Measurements from ENCODE around the gene DHX15. TPM values are rescaled to one million over a fixed set of nuclear protein-coding genes. Genes with fewer than 3 reads are reported as not detected.
"Not testable (repeated sequence)": the region's sequence is repeated elsewhere in the genome, so short reads cannot be mapped to it uniquely, and the experiment has no call there.

Gene DHX15
- total RNA-seq, 6 experiments from 2014 or later, result 26.4 to 56.3 (median 42.1) TPM

DNA sequence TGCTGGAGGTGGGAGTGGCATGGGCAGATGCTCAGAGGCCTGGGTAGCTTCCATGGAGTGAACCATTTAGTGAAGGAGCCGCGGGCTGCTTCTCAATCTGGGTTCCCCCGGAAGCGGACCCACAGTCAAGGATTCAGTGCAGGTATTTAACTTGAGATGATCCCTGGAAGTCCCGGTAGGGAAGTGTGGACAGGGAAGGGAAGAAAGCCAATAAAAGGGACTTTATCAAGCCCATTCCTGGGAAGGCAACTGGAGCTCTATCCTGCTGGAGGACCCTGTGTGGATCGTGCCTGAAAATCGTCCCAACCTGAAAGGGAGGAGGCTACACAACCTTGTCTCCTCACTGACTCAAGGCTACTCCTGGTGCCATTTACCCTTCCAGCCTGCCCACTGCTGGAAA lies 76.9 kb downstream of the DHX15 start:
- DNase-seq (no peak), ATAC-seq (peak in 1 of 4 donors; percentile 12)
- no peaks in the 10 kb centered on the region for H3K27me3 ChIP-seq
- H3K4me3 ChIP-seq, result no peak overlapping the region
- no peak overlapping the region for H3K27ac ChIP-seq
- 50% methylated on average over 1 of the region's 7 CpGs for WGBS (ENCODE audit: insufficient coverage, low coverage, low lambda C conversion rate, missing lambda C conversion rate)
- H3K9me3 ChIP-seq, result no peaks in the 10 kb centered on the region
- TF ChIP-seq CTCF (IDR thresholded peaks at IDR 0.05) (no peak), POLR2A (IDR thresholded peaks at IDR 0.05) (no peak)
- intact Hi-C loops (cut with DNase I), result no loop called here
- H3K36me3 ChIP-seq, result no peaks in the 10 kb centered on the region
- no peaks in the 10 kb centered on the region for H3K4me1 ChIP-seq

DNA sequence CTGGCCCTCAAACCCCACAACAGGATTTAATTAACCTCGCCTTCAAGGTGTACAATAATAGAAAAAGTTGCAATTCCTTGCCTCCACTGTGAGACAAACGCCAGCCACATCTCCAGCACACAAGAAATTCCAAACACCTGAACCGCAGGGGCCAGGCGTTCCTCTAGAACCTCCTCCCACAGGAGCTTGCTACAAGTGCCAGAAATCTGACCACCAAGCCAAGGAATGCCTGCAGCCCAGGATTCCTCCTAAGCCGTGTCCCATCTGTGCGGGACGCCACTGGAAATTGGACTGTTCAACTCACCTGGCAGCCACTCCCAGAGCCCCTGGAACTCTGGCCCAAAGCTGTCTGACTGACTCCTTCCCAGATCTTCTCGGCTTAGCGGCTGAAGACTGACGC lies 81.3 kb downstream of the DHX15 start:
- H3K27me3 ChIP-seq, result not testable (repeated sequence)

GRCh38 chr4:24497221-24497620 lies 87.1 kb downstream of the DHX15 start:
- ATAC-seq (no peak), DNase-seq (no peak)
- intact Hi-C loops (cut with DNase I), result loop anchor here (10.0 kb wide), 2 partner anchors 178 to 188 kb away; no protein-coding TSS in a partner anchor
- Histone ChIP-seq H3K36me3 (no peaks in the 10 kb centered on the region), H3K9me3 (no peaks in the 10 kb centered on the region), H3K4me3 (no peak overlapping the region), H3K27ac (no peak overlapping the region), H3K27me3 (no peaks in the 10 kb centered on the region), H3K4me1 (no peaks in the 10 kb centered on the region)
- TF ChIP-seq POLR2A (IDR thresholded peaks at IDR 0.05) (no peak), CTCF (IDR thresholded peaks at IDR 0.05) (no peak)
- 81% methylated on average over 5 of the region's 7 CpGs for WGBS (ENCODE audit: insufficient coverage, low coverage, low lambda C conversion rate, missing lambda C conversion rate)

More for the DNA sequence above, 81.3 kb downstream of the DHX15 start:
- H3K36me3 ChIP-seq; H3K27ac ChIP-seq; intact Hi-C loops (cut with DNase I); H3K9me3 ChIP-seq; H3K4me1 ChIP-seq; DNase-seq; H3K4me3 ChIP-seq; ATAC-seq: not testable (repeated sequence)
- 81% methylated on average over 3 of the region's 10 CpGs for WGBS (ENCODE audit: insufficient coverage, low coverage, low lambda C conversion rate, missing lambda C conversion rate)

GRCh38 chr4:24496597-24496996 lies 87.8 kb downstream of the DHX15 start:
- H3K4me1 ChIP-seq, result no peaks in the 10 kb centered on the region
- TF ChIP-seq POLR2A (IDR thresholded peaks at IDR 0.05) (no peak), CTCF (IDR thresholded peaks at IDR 0.05) (no peak)
- H3K27me3 ChIP-seq, result no peaks in the 10 kb centered on the region
- ATAC-seq (no peak), DNase-seq (no peak)
- no peak overlapping the region for H3K27ac ChIP-seq
- H3K4me3 ChIP-seq, result no peak overlapping the region
- intact Hi-C loops (cut with DNase I), result loop anchor here (10.0 kb wide), 2 partner anchors 178 to 188 kb away; no protein-coding TSS in a partner anchor
- H3K9me3 ChIP-seq, result no peaks in the 10 kb centered on the region
- 90% methylated on average over 6 of the region's 6 CpGs for WGBS (ENCODE audit: insufficient coverage, low coverage, low lambda C conversion rate, missing lambda C conversion rate)
- no peaks in the 10 kb centered on the region for H3K36me3 ChIP-seq

DNA sequence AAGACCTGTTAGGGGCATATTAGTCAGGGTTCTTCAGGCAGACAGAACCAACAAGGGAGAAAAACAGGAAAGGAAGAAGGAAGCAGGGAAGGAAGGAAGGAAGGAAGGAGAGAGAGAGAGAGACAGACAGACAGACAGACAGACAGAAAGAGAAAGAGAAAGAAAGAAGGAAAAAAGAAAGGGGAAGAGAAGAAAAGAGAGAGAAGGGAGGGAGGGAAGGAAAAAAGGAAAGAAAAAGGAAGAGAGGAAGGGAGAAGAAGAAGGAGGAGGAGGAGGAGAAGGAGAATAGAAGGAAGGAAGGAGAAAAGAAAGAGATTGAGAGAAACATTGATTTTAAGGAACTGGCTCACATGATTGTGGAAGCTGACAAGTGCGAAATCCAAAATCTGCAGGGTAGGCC lies 89.0 kb downstream of the DHX15 start:
- no peak overlapping the region for H3K27ac ChIP-seq
- H3K4me3 ChIP-seq, result no peak overlapping the region
- no peaks in the 10 kb centered on the region for H3K4me1 ChIP-seq
- no peaks in the 10 kb centered on the region for H3K9me3 ChIP-seq
- no peaks in the 10 kb centered on the region for H3K27me3 ChIP-seq
- no peak for TF ChIP-seq POLR2A (IDR thresholded peaks at IDR 0.05)
- TF ChIP-seq CTCF (IDR thresholded peaks at IDR 0.05), result no peak
- ATAC-seq (no peak), DNase-seq (no peak)
- 75% methylated on average over 1 of the region's 1 CpG for WGBS (ENCODE audit: insufficient coverage, low coverage, low lambda C conversion rate, missing lambda C conversion rate)
- intact Hi-C loops (cut with DNase I), result loop anchor here (10.0 kb wide), 2 partner anchors 179 to 189 kb away; no protein-coding TSS in a partner anchor
- no peaks in the 10 kb centered on the region for H3K36me3 ChIP-seq

Data from right lobe of liver (tissue), 6 donors.